ENCODE data around the gene POLA2. TPM values are rescaled to one million over a fixed set of nuclear protein-coding genes. Genes with fewer than 3 reads are reported as not detected.

The POLA2 gene
- total RNA-seq, 1 donor from 2014 or later: 5.2 TPM

- H4K20me1 ChIP-seq (ENCODE audit: insufficient read depth, low read length): peaks cover 6% of the 10 kb centered on the region
- H3K4me2 ChIP-seq (ENCODE audit: low read length): no peak overlapping the region
- H3K4me3 ChIP-seq (ENCODE audit: insufficient read depth, low read depth, low read length): no peak overlapping the region
- Mint-ChIP-seq H3K27ac (ENCODE audit: unreplicated experiment) (no peak overlapping the region), H3K9me3 (ENCODE audit: unreplicated experiment) (no peaks in the 10 kb centered on the region), H3K27me3 (ENCODE audit: low read depth, unreplicated experiment) (no peaks in the 10 kb centered on the region), H3K36me3 (ENCODE audit: low read depth, unreplicated experiment) (peaks cover 3% of the 10 kb centered on the region), H3K4me1 (ENCODE audit: low read depth, unreplicated experiment) (peaks cover 10% of the 10 kb centered on the region), H3K4me3 (ENCODE audit: unreplicated experiment) (no peak overlapping the region)
- H3K36me3 ChIP-seq (ENCODE audit: insufficient read depth, low read length): no peaks in the 10 kb centered on the region
- no peak overlapping the region for H2AFZ ChIP-seq (ENCODE audit: low read depth, low read length)
- H3K9me3 ChIP-seq (ENCODE audit: insufficient read depth, low read depth, low read length): no peaks in the 10 kb centered on the region
- DNase-seq (ENCODE audit: low read depth) (no peak), FAIRE-seq (no peak)
- peaks cover 2% of the 10 kb centered on the region for H3K79me2 ChIP-seq (ENCODE audit: insufficient read depth, low read length)
- H3K27me3 ChIP-seq (ENCODE audit: insufficient read depth, low read length): no peaks in the 10 kb centered on the region
- no peak overlapping the region for H3K27ac ChIP-seq (ENCODE audit: low read depth, low read length)
- H3K4me1 ChIP-seq (ENCODE audit: insufficient read depth, low read length): peaks cover 13% of the 10 kb centered on the region
- TF ChIP-seq CTCF (IDR thresholded peaks at IDR 0.05; ENCODE audit: insufficient read depth, low read depth, low read length) (no peak), EZH2 (IDR thresholded peaks at IDR 0.05; ENCODE audit: insufficient read depth, low read length) (no peak)
- H3K9ac ChIP-seq (ENCODE audit: low read length): no peak overlapping the region
Measured at GRCh38 chr11:65308281-65308891, 46.6 kb downstream of the POLA2 start.

- FAIRE-seq (no peak), DNase-seq (ENCODE audit: low read depth) (no peak)
- no peaks in the 10 kb centered on the region for H3K36me3 ChIP-seq (ENCODE audit: insufficient read depth, low read length)
- Mint-ChIP-seq H3K4me1 (ENCODE audit: low read depth, unreplicated experiment) (peaks cover 15% of the 10 kb centered on the region), H3K4me3 (ENCODE audit: unreplicated experiment) (no peak overlapping the region), H3K27me3 (ENCODE audit: low read depth, unreplicated experiment) (no peaks in the 10 kb centered on the region), H3K9me3 (ENCODE audit: unreplicated experiment) (no peaks in the 10 kb centered on the region), H3K36me3 (ENCODE audit: low read depth, unreplicated experiment) (peaks cover 3% of the 10 kb centered on the region), H3K27ac (ENCODE audit: unreplicated experiment) (no peak overlapping the region)
- no peaks in the 10 kb centered on the region for H3K27me3 ChIP-seq (ENCODE audit: insufficient read depth, low read length)
- no peaks in the 10 kb centered on the region for H3K9me3 ChIP-seq (ENCODE audit: insufficient read depth, low read depth, low read length)
- H2AFZ ChIP-seq (ENCODE audit: low read depth, low read length): no peak overlapping the region
- H3K4me1 ChIP-seq (ENCODE audit: insufficient read depth, low read length): peaks cover 16% of the 10 kb centered on the region
- H3K4me2 ChIP-seq (ENCODE audit: low read length): no peak overlapping the region
- H3K9ac ChIP-seq (ENCODE audit: low read length): no peak overlapping the region
- peaks cover 6% of the 10 kb centered on the region for H4K20me1 ChIP-seq (ENCODE audit: insufficient read depth, low read length)
- TF ChIP-seq EZH2 (IDR thresholded peaks at IDR 0.05; ENCODE audit: insufficient read depth, low read length) (no peak), CTCF (IDR thresholded peaks at IDR 0.05; ENCODE audit: insufficient read depth, low read depth, low read length) (no peak)
- no peak overlapping the region for H3K4me3 ChIP-seq (ENCODE audit: insufficient read depth, low read depth, low read length)
- H3K27ac ChIP-seq (ENCODE audit: low read depth, low read length): no peak overlapping the region
- H3K79me2 ChIP-seq (ENCODE audit: insufficient read depth, low read length): peaks cover 2% of the 10 kb centered on the region
Measured at GRCh38 chr11:65309006-65309405, 47.2 kb downstream of the POLA2 start.

GRCh38 chr11:65310215-65310614 lies 48.5 kb downstream of the POLA2 start:
- H3K4me1 Mint-ChIP-seq (ENCODE audit: low read depth, unreplicated experiment): peaks cover 17% of the 10 kb centered on the region
- H3K36me3 Mint-ChIP-seq (ENCODE audit: low read depth, unreplicated experiment): peaks cover 3% of the 10 kb centered on the region
- Histone ChIP-seq H3K27me3 (ENCODE audit: insufficient read depth, low read length) (no peaks in the 10 kb centered on the region), H3K9ac (ENCODE audit: low read length) (no peak overlapping the region), H4K20me1 (ENCODE audit: insufficient read depth, low read length) (peaks cover 6% of the 10 kb centered on the region), H3K79me2 (ENCODE audit: insufficient read depth, low read length) (peaks cover 4% of the 10 kb centered on the region), H3K4me3 (ENCODE audit: insufficient read depth, low read depth, low read length) (no peak overlapping the region), H3K27ac (ENCODE audit: low read depth, low read length) (no peak overlapping the region), H3K4me1 (ENCODE audit: insufficient read depth, low read length) (peaks cover 20% of the 10 kb centered on the region), H3K36me3 (ENCODE audit: insufficient read depth, low read length) (no peaks in the 10 kb centered on the region), H2AFZ (ENCODE audit: low read depth, low read length) (no peak overlapping the region), H3K9me3 (ENCODE audit: insufficient read depth, low read depth, low read length) (no peaks in the 10 kb centered on the region), H3K4me2 (ENCODE audit: low read length) (peak overlapping the region; percentile 43)
- no peak for FAIRE-seq
- H3K9me3 Mint-ChIP-seq (ENCODE audit: unreplicated experiment): no peaks in the 10 kb centered on the region
- H3K27ac Mint-ChIP-seq (ENCODE audit: unreplicated experiment): no peak overlapping the region
- DNase-seq (ENCODE audit: low read depth): no peak
- H3K27me3 Mint-ChIP-seq (ENCODE audit: low read depth, unreplicated experiment): no peaks in the 10 kb centered on the region
- H3K4me3 Mint-ChIP-seq (ENCODE audit: unreplicated experiment): no peak overlapping the region
- TF ChIP-seq CTCF (IDR thresholded peaks at IDR 0.05; ENCODE audit: insufficient read depth, low read depth, low read length) (no peak), EZH2 (IDR thresholded peaks at IDR 0.05; ENCODE audit: insufficient read depth, low read length) (no peak)

Data from astrocyte (in vitro differentiated cells and primary cell).